Activated CD8-positive, alpha-beta memory T cell treated with anti-CD3 and anti-CD28 coated beads, Interleukin-2, amount 50 U/mL, for 24 hours (primary cell): ENCODE data around the gene CLCN1.
A peak's percentile ranks its signal among the peaks of the same experiment; 100 is the strongest.

Source experiments
- DNase-seq: peaks from one replicate; pipeline ENCODE4 v3.0.0-alpha.2; 2020; ENCODE audit errors: extremely low read depth

CLCN1 gene

DNA sequence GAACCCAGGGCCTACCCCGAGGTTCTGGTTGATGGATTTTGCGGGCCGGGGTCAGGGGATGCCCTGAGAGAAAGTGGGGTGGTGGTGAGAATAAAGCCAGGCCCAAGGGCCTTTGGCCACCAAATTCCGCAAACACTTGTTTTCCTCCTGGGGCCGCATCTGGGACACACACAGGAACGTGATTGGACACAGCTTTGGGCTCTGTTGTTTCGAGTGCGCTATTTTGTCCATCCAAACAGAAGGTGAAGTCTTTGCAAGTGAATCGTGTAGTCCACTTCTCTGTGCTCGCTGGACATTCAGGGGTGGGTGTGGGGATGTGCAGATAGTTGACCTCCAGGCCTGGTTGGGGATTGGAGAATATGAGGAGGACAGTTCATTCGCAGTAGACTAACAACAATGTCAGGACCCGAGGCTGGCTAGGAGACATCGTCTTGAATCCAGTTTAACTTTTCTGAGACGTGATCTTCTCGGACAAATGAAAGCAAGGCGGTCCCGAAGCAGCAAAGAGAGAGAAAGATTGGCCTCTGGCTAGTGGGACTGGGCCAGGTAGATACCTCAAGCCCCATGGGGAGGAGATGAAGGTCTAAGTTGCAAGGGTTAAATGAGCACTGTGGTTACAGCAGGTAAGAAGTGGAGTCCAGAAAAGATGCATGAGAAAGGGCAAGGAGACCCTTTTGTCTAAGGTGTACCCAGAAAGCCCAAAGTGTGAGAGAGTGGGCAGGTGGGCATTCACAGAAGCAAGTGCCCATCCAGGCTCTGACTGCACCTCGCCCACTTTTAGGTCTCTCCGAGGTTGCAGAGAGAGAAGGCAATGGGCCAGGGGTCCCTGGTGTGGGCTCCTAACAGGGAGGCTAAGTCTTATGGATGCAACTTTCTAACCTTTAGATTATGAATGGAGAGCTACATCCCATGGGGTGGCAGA lies 47.4 kb downstream of the CLCN1 start:
- DNase-seq: no peak

DNA sequence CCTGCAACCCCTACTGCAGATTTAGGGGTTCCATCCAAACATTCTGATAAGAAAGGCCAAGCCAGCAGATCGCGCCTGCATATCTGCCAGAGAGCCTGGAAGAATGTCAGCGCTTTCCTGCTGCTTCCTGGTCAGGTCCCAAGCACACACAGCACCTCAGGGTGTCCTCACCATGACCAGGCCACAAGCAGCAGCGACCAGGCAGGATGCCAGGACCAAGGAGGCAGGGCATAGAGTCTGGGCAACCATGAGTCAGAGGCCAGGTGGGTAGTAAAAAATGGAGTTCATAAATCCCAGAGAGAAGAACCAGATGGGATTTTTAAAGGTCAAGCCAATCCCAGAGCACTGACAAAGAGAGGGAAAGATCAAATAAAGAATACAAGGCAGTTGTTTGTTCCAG lies 52.1 kb downstream of the CLCN1 start:
- DNase-seq: no peak

- DNase-seq: no peak
Measured at GRCh38 chr7:143368387-143368786, 52.5 kb downstream of the CLCN1 start.

- DNase-seq: no peak
Measured at GRCh38 chr7:143369678-143370651, 54.1 kb downstream of the CLCN1 start.

DNA sequence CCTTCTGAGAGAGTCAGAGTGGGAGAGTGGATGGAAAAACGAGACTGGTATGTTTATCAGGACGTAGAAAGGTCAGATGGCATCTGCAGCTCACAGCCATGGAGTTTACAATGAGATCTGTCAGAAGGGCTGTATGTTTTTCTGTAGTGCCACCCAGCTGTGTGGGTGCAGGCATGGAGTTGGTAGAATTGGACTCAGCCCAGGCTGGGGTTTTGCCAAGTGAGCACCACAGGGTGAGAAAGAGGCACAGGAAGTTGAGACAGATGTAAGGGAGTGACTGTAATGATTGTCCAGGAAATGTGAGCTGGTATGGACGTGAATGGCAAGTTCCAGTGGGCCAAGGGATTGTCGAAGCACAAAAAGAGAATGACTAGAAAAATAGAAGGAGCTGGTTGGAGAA lies 56.2 kb downstream of the CLCN1 start:
- DNase-seq: no peak

- no peak for DNase-seq
Measured at GRCh38 chr7:143373255-143373794, 57.4 kb downstream of the CLCN1 start.

DNA sequence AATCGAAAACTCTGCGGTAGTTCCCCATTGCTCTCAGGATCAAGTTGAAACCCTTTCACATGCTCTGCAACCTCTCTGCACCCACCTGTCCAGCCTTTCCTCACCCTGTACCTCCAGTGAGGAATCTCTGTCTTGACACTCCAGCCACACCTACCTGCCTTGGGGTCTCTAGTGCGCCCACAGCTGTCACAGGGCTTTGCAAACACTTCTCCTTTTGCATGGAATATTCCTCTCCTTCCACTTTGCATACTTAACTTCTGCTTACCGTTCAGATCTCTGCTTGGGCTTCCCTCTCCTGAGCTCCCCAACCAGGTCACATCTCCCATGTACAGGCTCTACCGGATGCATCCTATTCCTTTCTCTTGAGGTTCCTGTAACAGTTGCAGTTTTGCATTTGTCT lies 58.6 kb downstream of the CLCN1 start:
- no peak for DNase-seq

- no peak for DNase-seq
Measured at GRCh38 chr7:143375298-143376034, 59.6 kb downstream of the CLCN1 start.

GRCh38 chr7:143376396-143376795 lies 60.5 kb downstream of the CLCN1 start:
- no peak for DNase-seq

DNA sequence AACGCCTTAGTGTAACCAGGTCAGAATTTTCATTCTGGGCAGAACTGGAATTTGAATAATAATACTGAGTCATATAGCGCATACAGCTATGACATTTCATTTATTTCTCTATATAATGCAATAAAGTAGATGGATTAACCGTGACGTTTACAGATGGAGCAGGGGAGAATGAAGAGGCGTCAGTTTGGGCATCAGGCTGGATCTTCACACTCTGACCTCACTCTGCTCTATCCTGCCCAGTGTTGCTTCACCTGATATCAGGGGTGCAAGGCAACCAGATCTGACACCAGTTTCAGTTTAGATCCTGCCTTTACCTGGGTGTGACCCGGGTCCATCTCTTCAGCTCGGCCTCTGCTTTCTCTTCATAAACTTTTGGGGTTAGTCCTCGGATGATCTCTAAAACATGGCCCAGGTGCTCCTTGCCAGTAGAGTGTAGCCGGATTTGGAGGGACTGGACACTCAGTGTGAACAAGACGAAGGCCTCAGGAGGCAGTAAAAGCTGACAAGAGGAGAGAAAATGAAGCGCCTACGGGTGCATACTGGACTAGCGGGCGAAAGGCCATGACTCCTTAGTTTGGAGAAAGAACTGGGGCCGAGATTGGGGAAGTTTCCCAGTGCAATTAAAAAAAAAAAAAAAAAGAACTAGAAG lies 63.8 kb downstream of the CLCN1 start:
- DNase-seq: no peak

DNA sequence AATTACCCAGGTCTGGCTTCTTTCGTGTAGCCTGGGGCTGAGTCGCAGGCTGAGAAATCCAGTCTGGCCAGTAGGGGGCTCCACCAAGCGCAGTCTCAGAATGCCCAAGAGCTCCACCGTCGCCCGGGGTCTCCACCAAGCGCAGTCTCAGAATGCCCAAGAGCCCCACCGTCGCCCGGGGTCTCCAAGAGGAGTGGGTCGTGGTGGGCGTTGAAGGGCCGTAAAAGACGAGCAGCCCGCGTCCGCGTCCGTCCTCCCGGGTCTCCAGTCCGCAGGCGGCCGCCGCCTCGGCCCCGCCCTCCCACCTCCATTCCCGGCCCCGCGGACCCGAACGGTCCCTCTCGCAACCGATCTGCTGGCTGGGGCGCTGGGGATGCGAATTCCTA lies 64.3 kb downstream of the CLCN1 start:
- DNase-seq: peak; percentile 78

DNA sequence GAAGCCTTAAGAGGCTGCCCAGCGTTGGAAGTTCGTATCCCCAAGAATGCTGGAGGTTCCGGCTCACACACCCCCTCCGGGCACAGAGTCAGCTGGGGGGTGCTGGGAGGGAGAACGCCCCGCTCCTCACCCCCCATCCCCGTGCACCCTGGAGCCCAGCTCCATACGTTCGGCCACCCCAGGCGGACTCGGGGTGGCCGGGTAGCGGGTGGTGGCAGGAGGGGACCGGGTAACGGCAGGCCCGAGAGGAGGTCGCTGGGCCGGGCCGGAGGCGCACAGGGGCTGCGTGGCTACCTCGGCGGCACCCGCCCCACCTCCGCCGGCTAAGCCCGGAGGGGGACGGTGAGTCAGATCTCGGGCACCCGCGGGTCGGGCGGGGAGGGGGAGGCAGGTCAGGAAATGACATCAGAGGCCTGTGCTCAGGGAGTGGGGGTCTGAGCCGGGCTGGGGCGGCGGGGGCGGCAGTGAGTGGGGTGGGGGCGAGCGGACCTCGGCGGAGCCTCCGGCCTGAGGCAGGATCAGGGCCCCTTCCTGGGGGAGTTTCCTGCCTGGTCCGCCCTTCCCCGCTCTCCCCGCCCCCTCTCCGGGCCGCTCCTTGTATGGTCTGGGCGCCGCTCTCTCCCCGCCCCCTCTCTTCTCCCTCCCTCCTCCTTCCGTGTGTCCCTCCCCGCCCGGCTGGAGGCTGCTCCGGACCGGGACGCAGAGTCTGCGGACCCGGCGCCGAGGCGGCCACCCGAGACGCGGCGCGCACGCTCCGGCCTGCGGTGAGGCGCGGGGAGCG lies 64.9 kb downstream of the CLCN1 start, which contains the start of gene ZYX:
TSS of gene ZYX (plus strand) at position 700 of the 781 bp plus-strand sequence. CDS start 227 bp downstream, outside the sequence.
- DNase-seq: peak; percentile 69

- DNase-seq: no peak
Measured at GRCh38 chr7:143381427-143382125, 65.7 kb downstream of the CLCN1 start.

DNA sequence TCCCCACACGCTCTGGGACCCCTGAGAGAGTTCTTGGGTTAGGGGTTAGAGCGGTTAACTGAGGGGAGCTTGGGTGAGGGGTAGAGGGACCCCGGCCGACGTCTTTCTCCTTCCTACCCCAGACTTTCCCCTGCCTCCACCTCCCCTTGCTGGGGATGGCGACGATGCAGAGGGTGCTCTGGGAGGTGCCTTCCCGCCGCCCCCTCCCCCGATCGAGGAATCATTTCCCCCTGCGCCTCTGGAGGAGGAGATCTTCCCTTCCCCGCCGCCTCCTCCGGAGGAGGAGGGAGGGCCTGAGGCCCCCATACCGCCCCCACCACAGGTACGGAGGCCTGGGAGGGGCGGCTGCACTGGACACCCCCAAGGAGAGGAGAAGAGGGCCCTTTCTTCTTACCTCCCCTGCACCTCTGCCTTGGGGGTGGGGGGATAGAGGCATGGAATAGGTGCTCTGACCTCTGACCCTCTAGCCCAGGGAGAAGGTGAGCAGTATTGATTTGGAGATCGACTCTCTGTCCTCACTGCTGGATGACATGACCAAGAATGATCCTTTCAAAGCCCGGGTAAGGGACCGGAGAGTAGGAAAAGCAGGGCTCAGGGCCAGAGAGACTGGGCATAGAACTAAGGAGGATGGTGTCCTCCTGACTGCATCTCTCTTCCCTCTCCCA lies 66.3 kb downstream of the CLCN1 start:
- DNase-seq: no peak

DNA sequence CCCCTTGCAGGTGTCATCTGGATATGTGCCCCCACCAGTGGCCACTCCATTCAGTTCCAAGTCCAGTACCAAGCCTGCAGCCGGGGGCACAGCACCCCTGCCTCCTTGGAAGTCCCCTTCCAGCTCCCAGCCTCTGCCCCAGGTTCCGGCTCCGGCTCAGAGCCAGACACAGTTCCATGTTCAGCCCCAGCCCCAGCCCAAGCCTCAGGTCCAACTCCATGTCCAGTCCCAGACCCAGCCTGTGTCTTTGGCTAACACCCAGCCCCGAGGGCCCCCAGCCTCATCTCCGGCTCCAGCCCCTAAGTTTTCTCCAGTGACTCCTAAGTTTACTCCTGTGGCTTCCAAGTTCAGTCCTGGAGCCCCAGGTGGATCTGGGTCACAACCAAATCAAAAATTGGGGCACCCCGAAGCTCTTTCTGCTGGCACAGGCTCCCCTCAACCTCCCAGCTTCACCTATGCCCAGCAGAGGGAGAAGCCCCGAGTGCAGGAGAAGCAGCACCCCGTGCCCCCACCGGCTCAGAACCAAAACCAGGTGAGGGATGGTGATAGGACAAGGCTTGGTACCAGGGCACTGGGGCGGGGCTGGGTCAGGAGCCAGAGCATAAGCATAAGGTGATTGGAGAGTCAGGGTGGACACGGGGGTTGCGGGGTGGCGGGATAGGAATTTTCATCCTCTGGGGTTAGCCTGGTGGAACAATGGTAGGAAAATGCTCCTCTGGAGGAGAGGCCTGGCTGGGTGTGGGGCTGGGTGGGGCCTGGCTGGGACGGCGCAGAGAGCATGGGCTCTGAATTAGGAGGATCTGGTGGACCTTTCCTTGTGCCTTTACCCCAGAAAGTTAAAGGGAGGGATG lies 67.1 kb downstream of the CLCN1 start:
- no peak for DNase-seq

DNA sequence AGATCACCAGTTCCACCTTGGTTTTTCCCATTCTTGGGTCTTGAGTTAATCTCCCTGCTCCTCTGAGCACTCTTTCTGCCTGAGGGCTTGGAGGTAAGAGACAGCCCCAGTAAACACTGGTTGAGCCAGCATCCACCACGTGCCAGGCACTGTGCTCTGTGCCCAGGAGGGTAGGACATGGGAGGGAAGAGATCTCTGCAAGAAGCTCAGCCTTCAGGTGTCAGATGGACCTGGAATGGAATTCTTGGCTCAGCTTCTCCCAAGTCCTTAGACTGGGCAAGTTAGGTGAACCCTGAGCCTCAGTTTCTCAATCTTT lies 67.7 kb downstream of the CLCN1 start:
- DNase-seq: no peak

DNA sequence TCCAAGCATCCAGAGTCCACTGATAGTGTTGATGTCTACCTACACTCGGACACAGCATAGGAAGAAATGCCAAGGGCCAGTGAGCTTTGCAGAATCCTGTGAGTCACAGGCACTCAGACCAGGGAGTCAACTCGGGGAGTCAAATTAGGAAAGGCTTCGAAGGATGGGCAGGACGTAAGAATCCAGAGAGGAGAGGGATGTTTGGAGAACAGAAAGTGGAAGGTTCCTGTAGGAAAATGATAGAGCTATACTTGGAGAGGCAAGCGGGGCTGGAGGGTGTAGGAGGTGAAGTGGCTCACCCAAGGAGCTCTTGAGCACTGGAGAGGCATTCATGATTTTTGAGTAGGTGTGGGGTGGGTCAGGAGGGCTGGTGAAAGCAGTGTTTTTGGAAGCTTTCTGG lies 68.2 kb downstream of the CLCN1 start:
- DNase-seq: no peak
